Glutamatergic neuron (in vitro differentiated cells): ENCODE measurements around the gene SH2D1B. TPM values are rescaled to one million over a fixed set of nuclear protein-coding genes. Genes with fewer than 3 reads are reported as not detected.
"Not testable (repeated sequence)": the region's sequence is repeated elsewhere in the genome, so short reads cannot be mapped to it uniquely, and the experiment has no call there.

Experiments
- DNase-seq: peaks from one replicate; pipeline ENCODE4 v3.0.0; 2022
- H3K27ac Mint-ChIP-seq: one replicate; pipeline ENCODE4 v1.8.0; 2020; ENCODE audit warnings: mild to moderate bottlenecking, mixed read lengths, inconsistent platforms; ENCODE audit not compliant: unreplicated experiment
- H3K27me3 Mint-ChIP-seq: one replicate; pipeline ENCODE4 v1.8.0; 2020; ENCODE audit warnings: mild to moderate bottlenecking, moderate library complexity, mixed read lengths, inconsistent platforms; ENCODE audit not compliant: unreplicated experiment
- H3K36me3 Mint-ChIP-seq: one replicate; pipeline ENCODE4 v1.8.0; 2020; ENCODE audit warnings: mild to moderate bottlenecking, mixed read lengths, inconsistent platforms; ENCODE audit not compliant: unreplicated experiment
- H3K4me1 Mint-ChIP-seq: one replicate; pipeline ENCODE4 v1.8.0; 2020; ENCODE audit warnings: mild to moderate bottlenecking, low read depth, mixed read lengths, inconsistent platforms; ENCODE audit not compliant: unreplicated experiment
- H3K4me3 Mint-ChIP-seq: one replicate; pipeline ENCODE4 v1.8.0; 2020; ENCODE audit warnings: mild to moderate bottlenecking, mixed read lengths, inconsistent platforms; ENCODE audit not compliant: unreplicated experiment
- H3K9me3 Mint-ChIP-seq: one replicate; pipeline ENCODE4 v1.8.0; 2020; ENCODE audit warnings: mild to moderate bottlenecking, moderate library complexity, mixed read lengths, inconsistent platforms; ENCODE audit not compliant: unreplicated experiment
- total RNA-seq: library from RNA; stranded (reverse); fragmentation: NEBNext Ultra II Directional; extraction: Animal tissue kit (Norgen Biotek cat#: 25700); gene quantifications from one replicate; pipeline ENCODE4 v1.2.1, GENCODE V29; 2021; ENCODE audit not compliant: unreplicated experiment
- TF ChIP-seq, protein P1 (sequence below): fragments of 200-600 bp; sonication (generic); IDR thresholded peaks from one replicate; pipeline ENCODE4 v1.5.0; 2021; ENCODE audit not compliant: partially characterized antibody, unreplicated experiment

The SH2D1B gene
- total RNA-seq, 1 donor from 2014 or later, result not detected

- Mint-ChIP-seq H3K27me3 (no peaks in the 10 kb centered on the region), H3K27ac (no peak overlapping the region), H3K4me1 (no peaks in the 10 kb centered on the region), H3K9me3 (no peaks in the 10 kb centered on the region), H3K4me3 (no peak overlapping the region), H3K36me3 (no peaks in the 10 kb centered on the region)
- TF ChIP-seq, protein P1, sequence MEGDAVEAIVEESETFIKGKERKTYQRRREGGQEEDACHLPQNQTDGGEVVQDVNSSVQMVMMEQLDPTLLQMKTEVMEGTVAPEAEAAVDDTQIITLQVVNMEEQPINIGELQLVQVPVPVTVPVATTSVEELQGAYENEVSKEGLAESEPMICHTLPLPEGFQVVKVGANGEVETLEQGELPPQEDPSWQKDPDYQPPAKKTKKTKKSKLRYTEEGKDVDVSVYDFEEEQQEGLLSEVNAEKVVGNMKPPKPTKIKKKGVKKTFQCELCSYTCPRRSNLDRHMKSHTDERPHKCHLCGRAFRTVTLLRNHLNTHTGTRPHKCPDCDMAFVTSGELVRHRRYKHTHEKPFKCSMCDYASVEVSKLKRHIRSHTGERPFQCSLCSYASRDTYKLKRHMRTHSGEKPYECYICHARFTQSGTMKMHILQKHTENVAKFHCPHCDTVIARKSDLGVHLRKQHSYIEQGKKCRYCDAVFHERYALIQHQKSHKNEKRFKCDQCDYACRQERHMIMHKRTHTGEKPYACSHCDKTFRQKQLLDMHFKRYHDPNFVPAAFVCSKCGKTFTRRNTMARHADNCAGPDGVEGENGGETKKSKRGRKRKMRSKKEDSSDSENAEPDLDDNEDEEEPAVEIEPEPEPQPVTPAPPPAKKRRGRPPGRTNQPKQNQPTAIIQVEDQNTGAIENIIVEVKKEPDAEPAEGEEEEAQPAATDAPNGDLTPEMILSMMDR, result no peak
- no peak for DNase-seq
Measured at GRCh38 chr1:162421258-162422164, 9.6 kb upstream of the SH2D1B start.

GRCh38 chr1:162420120-162420519 lies 8.2 kb upstream of the SH2D1B start:
- H3K27me3 Mint-ChIP-seq, result no peaks in the 10 kb centered on the region
- no peak for DNase-seq
- H3K36me3 Mint-ChIP-seq, result no peaks in the 10 kb centered on the region
- no peaks in the 10 kb centered on the region for H3K9me3 Mint-ChIP-seq
- no peaks in the 10 kb centered on the region for H3K4me1 Mint-ChIP-seq
- no peak overlapping the region for H3K27ac Mint-ChIP-seq
- no peak overlapping the region for H3K4me3 Mint-ChIP-seq
- TF ChIP-seq, protein P1, result no peak

- H3K9me3 Mint-ChIP-seq, H3K4me3 Mint-ChIP-seq, H3K27ac Mint-ChIP-seq, H3K36me3 Mint-ChIP-seq, DNase-seq, H3K27me3 Mint-ChIP-seq, H3K4me1 Mint-ChIP-seq: not testable (repeated sequence)
Measured at GRCh38 chr1:162419450-162419931, 7.6 kb upstream of the SH2D1B start.

GRCh38 chr1:162418584-162418983 lies 6.6 kb upstream of the SH2D1B start:
- not testable (repeated sequence) for H3K27ac Mint-ChIP-seq, H3K4me3 Mint-ChIP-seq, DNase-seq, H3K27me3 Mint-ChIP-seq, H3K36me3 Mint-ChIP-seq, H3K4me1 Mint-ChIP-seq, H3K9me3 Mint-ChIP-seq

DNA sequence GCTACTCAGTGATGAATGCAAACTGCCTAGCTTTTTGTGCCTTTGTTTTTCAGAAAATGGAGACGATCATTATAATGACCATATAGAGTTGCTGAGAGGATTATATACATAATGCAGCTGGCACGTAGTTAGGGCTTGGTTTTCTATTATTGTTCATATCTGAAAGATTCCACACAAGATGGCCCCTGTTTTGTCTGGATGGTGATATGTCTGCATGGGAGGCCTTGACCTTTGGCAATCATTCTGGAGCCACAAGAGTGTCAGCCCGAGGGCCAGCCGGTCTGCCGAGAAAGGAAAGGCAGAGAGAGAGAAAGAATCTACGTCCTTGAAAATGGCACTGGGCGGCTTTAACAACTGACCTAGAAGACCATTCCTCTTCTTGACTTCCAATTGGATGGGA lies 5.7 kb upstream of the SH2D1B start:
- Mint-ChIP-seq H3K36me3 (no peaks in the 10 kb centered on the region), H3K4me3 (no peak overlapping the region), H3K9me3 (no peaks in the 10 kb centered on the region), H3K27ac (no peak overlapping the region), H3K4me1 (no peaks in the 10 kb centered on the region), H3K27me3 (no peaks in the 10 kb centered on the region)
- DNase-seq, result no peak
- TF ChIP-seq, protein P1, result no peak

- H3K4me3 Mint-ChIP-seq, result no peak overlapping the region
- TF ChIP-seq, protein P1, result no peak
- H3K27ac Mint-ChIP-seq, result no peak overlapping the region
- no peaks in the 10 kb centered on the region for H3K9me3 Mint-ChIP-seq
- H3K36me3 Mint-ChIP-seq, result no peaks in the 10 kb centered on the region
- no peaks in the 10 kb centered on the region for H3K27me3 Mint-ChIP-seq
- H3K4me1 Mint-ChIP-seq, result no peaks in the 10 kb centered on the region
- DNase-seq, result no peak
Measured at GRCh38 chr1:162416909-162417308, 5.0 kb upstream of the SH2D1B start.
